ENCODE data around the gene NUP107.

NUP107 gene

DNA sequence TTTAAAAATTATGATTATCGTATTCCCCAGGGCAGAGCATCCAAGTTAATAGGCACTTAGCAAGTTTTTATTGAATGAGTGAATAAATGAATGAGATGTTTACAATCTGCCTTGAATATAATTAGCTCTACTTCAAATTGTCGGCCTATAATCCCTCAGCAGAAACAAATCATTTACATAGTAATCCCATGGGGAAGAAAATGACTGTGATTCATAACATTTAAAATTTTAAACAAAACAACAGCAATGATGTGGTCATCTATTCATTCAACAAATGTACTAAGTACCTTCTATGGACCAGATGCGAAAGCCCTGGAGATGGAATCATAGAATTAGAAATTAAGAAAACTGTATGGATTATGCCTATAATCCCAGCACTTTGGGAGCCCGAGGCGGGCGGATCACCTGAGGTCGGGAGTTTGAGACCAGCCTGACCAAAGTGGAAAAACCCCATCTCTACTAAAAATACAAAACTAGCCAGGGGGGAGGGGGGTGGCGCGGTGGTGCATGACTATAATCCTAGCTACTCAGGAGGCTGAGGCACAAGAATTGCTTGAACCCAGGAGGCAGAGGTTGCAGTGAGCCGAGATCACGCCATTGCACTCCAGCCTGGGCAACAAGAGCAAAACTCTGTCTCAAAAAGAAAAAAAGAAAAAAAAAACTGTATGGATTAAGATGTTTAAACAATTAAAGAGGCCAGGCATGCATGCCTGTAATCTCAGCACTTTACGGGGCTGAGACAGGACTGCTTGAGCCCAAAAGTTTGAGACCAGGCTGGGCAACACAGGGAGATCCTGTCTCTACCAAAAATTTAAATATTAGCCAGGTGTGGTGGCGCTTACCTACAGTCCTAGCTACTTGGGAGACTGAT, 103.5 kb downstream of the NUP107 start:
- DNase-seq (ENCODE audit: extremely low spot score): no peak
- ChIA-PET POLR2A (no interaction called here), CTCF (no interaction called here)
- TF ChIP-seq, protein P1, sequence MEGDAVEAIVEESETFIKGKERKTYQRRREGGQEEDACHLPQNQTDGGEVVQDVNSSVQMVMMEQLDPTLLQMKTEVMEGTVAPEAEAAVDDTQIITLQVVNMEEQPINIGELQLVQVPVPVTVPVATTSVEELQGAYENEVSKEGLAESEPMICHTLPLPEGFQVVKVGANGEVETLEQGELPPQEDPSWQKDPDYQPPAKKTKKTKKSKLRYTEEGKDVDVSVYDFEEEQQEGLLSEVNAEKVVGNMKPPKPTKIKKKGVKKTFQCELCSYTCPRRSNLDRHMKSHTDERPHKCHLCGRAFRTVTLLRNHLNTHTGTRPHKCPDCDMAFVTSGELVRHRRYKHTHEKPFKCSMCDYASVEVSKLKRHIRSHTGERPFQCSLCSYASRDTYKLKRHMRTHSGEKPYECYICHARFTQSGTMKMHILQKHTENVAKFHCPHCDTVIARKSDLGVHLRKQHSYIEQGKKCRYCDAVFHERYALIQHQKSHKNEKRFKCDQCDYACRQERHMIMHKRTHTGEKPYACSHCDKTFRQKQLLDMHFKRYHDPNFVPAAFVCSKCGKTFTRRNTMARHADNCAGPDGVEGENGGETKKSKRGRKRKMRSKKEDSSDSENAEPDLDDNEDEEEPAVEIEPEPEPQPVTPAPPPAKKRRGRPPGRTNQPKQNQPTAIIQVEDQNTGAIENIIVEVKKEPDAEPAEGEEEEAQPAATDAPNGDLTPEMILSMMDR (IDR thresholded peaks at IDR 0.05; ENCODE audit: control extremely low read depth, extremely low read depth, low read depth, missing control alignments): no peak

DNA sequence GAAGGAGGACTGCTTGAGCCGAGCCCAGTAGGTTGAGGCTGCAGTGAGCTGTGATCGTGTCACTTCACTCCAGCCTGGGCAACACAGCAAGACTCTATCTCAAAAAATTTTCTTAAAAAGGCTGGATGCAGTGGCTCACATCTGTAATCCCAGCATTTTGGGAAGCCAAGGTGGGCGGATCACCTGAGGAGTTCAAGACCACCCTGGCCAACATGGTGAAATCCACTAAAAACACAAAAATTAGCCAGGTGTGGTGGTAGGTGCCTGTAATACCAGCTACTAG, 104.1 kb downstream of the NUP107 start:
- ChIA-PET POLR2A (no interaction called here), CTCF (interaction anchor here (1.3 kb wide), 1 partner anchor 28 kb away, joined by 3 read pairs; no protein-coding TSS in a partner anchor)
- DNase-seq (ENCODE audit: extremely low spot score): no peak
- TF ChIP-seq, protein P1 (IDR thresholded peaks at IDR 0.05; ENCODE audit: control extremely low read depth, extremely low read depth, low read depth, missing control alignments): no peak

DNA sequence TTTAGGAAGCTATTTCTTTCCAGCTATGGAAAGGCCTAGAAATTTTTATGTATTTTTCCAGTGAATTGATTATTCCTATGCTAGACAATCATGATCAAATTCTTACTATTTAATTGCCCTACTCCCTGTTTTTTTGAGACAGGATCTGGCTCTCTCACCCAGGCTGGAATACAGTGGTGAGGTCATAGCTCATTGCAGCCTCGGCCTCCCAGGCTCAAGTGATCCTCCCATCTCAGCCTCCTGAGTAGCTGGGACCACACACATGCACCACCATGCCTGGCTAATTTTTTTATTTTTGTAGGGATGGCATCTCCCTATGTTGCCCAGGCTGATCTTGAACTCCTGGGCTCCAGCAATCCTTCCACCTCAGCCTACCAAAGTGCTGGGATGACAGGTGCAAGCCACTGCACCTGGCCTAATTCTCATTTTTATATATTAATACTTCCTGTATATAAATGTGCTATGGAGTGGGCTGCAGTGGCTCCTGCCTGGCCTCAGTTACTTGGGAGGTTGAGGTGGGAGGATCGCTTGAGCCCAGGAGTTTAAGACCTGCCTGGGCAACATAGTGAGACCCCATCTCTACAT, 105.2 kb downstream of the NUP107 start:
- ChIA-PET POLR2A (no interaction called here), CTCF (interaction anchor here (1.3 kb wide), 1 partner anchor 29 kb away, joined by 3 read pairs; no protein-coding TSS in a partner anchor)
- TF ChIP-seq, protein P1 (IDR thresholded peaks at IDR 0.05; ENCODE audit: control extremely low read depth, extremely low read depth, low read depth, missing control alignments): no peak
- DNase-seq (ENCODE audit: extremely low spot score): no peak

DNA sequence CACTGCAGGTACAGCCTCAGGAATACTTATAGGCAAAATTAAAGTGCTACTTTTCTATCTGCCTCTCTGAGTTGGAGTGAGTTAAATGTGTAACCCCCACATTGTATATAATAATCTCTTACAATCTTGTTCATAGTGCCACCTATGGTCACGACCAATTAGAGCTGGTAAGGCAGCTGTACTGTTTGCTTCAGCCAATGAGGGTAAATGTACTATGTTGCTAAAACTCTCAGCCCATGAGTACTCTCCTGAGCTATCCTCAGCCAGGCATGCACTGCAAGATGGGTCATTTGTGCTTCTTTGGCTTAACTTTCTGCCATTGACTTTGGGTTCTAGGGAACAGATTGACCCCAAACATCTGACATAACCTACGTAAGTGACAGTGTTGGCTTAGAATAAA, 106.2 kb downstream of the NUP107 start:
- CTCF ChIA-PET: interaction anchor here (0.8 to 5.2 kb wide), 4 partner anchors 11 to 16 kb away, joined by 3 to 26 read pairs (median 4); partner anchors contain the start of gene MDM2

DNA sequence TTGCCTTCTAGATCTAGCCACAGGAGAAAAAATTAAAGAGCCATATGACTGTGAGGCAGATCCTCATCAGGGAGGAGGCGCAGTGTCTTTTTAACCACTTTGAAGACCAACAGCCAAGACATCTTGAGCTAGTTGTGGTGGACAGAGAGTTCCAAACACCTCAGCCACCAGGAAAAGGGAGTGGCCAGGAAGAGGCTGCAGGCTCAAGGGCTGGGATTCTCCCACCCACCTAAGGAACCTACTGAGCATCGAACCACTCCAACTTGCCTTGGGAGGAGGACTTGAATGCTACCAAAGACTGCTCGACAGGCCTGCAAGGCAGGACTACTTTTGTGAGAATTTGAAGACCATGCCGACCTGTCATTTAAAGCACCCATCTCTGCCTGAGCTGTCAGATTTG, 106.7 kb downstream of the NUP107 start:
- ChIA-PET CTCF (interaction anchor here (0.8 to 5.2 kb wide), 4 partner anchors 10 to 15 kb away, joined by 3 to 26 read pairs (median 4); partner anchors contain the start of gene MDM2), POLR2A (no interaction called here)
- DNase-seq (ENCODE audit: extremely low spot score): no peak
- TF ChIP-seq, protein P1 (IDR thresholded peaks at IDR 0.05; ENCODE audit: control extremely low read depth, extremely low read depth, low read depth, missing control alignments): no peak

More for the DNA sequence above, 106.2 kb downstream of the NUP107 start:
- peak; percentile 70 for DNase-seq (ENCODE audit: extremely low spot score)
- POLR2A ChIA-PET: no interaction called here
- TF ChIP-seq, protein P1 (IDR thresholded peaks at IDR 0.05; ENCODE audit: control extremely low read depth, extremely low read depth, low read depth, missing control alignments): no peak

DNA sequence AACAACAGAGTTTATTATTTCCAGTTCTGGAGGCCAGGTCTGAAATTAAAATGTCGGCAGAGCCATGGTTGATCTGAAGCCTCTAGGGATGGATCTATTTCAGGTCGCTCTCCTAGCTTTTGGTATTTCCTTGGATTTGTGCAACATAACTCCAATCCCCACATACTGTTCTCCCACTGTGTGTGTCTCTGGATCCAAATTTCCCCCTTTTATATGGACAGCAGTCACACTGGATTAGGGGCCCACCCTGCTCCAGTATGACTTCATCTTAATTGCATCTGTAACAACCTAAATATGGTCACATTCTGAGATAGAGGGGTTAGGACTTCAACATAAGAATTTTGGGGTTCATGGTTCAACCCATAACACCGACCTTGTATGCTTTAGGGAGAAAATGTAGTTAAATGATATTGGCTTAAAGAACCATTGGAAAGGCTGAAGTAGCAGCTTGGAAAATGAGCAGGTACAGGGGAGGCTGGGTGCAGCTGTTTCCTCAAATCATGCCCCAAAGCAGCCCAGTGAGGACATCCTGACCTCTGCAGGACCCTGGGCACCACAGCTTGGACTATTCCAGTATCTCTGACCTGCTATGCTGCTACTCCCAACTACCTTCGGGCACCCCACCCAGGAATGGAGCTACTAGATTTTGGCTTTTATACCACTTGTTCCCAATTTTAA, 107.3 kb downstream of the NUP107 start:
- TF ChIP-seq, protein P1 (IDR thresholded peaks at IDR 0.05; ENCODE audit: control extremely low read depth, extremely low read depth, low read depth, missing control alignments): no peak
- DNase-seq (ENCODE audit: extremely low spot score): no peak
- POLR2A ChIA-PET: interaction anchor here (0.5 kb wide), 1 partner anchor 156 kb away, joined by 3 read pairs; no protein-coding TSS in a partner anchor
- CTCF ChIA-PET: interaction anchor here (1.0 to 5.2 kb wide), 3 partner anchors 9 to 13 kb away, joined by 3 to 26 read pairs (median 5); partner anchors contain the start of gene MDM2

Measured in GM10248 (cell line).